RWPE1 (cell line): ENCODE measurements around the gene FASN.

ENCODE experiments used
- CTCF ChIA-PET: fragments of 350-600 bp; sonication (Branson Sonifier 250); formaldehyde crosslinking; extraction: SDS; loops from one replicate; lab custom pipeline; 2021; lab: Yijun Ruan, JAX
- POLR2A ChIA-PET: fragments of 400-600 bp; formaldehyde crosslinking; extraction: SDS; loops from one replicate; lab custom pipeline; 2020; ENCODE audit warnings: antibody characterized with exemption; ENCODE audit not compliant: low non-redundant PET; lab: Yijun Ruan, JAX
- DNase-seq: peaks from one replicate; pipeline ENCODE4 v3.0.0; 2012; ENCODE audit warnings: low spot score
- H3K27ac ChIP-seq: fragments of 450-650 bp; 2 replicates; pipeline ENCODE4 v1.5.1; 2017
- CTCF ChIP-seq: fragments of 450-650 bp; conservative IDR thresholded peaks from 2 replicates; pipeline ENCODE4 v1.5.1; 2017; ENCODE audit warnings: low read depth, mild to moderate bottlenecking

The FASN gene

GRCh38 chr17:82090549-82091263 lies 7.3 kb downstream of the FASN start:
- DNase-seq, result no peak
- H3K27ac ChIP-seq, result peak overlapping the region; percentile 96
- no peak for TF ChIP-seq CTCF
- ChIA-PET CTCF (interaction anchor here (1.3 kb wide), 1 partner anchor 60 kb away, joined by 3 read pairs; no protein-coding TSS in a partner anchor), POLR2A (interaction anchor here (0.9 kb wide), 1 partner anchor 15 kb away, joined by 5 read pairs; no protein-coding TSS in a partner anchor)

GRCh38 chr17:82089723-82090548 lies 8.1 kb downstream of the FASN start:
- TF ChIP-seq CTCF, result no peak
- H3K27ac ChIP-seq, result peak overlapping the region; percentile 96
- ChIA-PET POLR2A (interaction anchor here (0.9 kb wide), 1 partner anchor 15 kb away, joined by 5 read pairs; no protein-coding TSS in a partner anchor), CTCF (interaction anchor here (0.6 to 1.3 kb wide), 2 partner anchors 59 to 130 kb away, joined by 3 to 4 read pairs; no protein-coding TSS in a partner anchor)
- DNase-seq, result no peak

GRCh38 chr17:82088838-82089722 lies 9.0 kb downstream of the FASN start:
- no peak for DNase-seq
- POLR2A ChIA-PET, result no interaction called here
- peak overlapping the region; percentile 96 for H3K27ac ChIP-seq
- CTCF ChIA-PET, result interaction anchor here (0.6 kb wide), 1 partner anchor 130 kb away, joined by 4 read pairs; no protein-coding TSS in a partner anchor
- TF ChIP-seq CTCF, result no peak

- TF ChIP-seq CTCF, result no peak
- H3K27ac ChIP-seq, result peak overlapping the region; percentile 96
- ChIA-PET POLR2A (no interaction called here), CTCF (interaction anchor here (1.4 kb wide), 1 partner anchor 58 kb away, joined by 3 read pairs; no protein-coding TSS in a partner anchor)
- no peak for DNase-seq
Observed at GRCh38 chr17:82087961-82088837, 9.8 kb downstream of the FASN start.

GRCh38 chr17:82086941-82087906 lies 10.8 kb downstream of the FASN start:
- no peak for DNase-seq
- CTCF ChIA-PET, result interaction anchor here (0.6 to 1.4 kb wide), 2 partner anchors 57 to 265 kb away, joined by 3 read pairs; no protein-coding TSS in a partner anchor
- no peak for TF ChIP-seq CTCF
- H3K27ac ChIP-seq, result peak overlapping the region; percentile 96
- POLR2A ChIA-PET, result no interaction called here
